Natural killer cell (primary cell): Measurements from ENCODE around the gene NCAPG2. TPM values are rescaled to one million over a fixed set of nuclear protein-coding genes. Genes with fewer than 3 reads are reported as not detected.
"Not testable (repeated sequence)": the region's sequence is repeated elsewhere in the genome, so short reads cannot be mapped to it uniquely, and the experiment has no call there.

Experiments used
- ATAC-seq, 3 donors: fragments of 150-1000 bp in 2 of 3; fragments of 200-7000 bp in 1 of 3; cut with Tn5 transposase; 1 replicate in 1 of 3; 2 replicates in 2 of 3; pipeline ENCODE4 v1.10.0; 2021; ENCODE audit warnings: mild to moderate bottlenecking in 2 of 3, moderate library complexity in 2 of 3
- DNase-seq, 2 donors: peaks; one replicate each; pipeline versions ENCODE4 v3.0.0 to v3.0.0-alpha.2; 2013 to 2021; ENCODE audit warnings: mixed read lengths in 1 of 2
- H3K27ac ChIP-seq: one replicate; pipeline ENCODE4 v1.5.1; 2013; ENCODE audit warnings: mild to moderate bottlenecking, low read length
- H3K27me3 ChIP-seq: one replicate; pipeline ENCODE4 v1.6.1; 2013; ENCODE audit warnings: low read length; ENCODE audit not compliant: control insufficient read depth, insufficient read depth
- H3K36me3 ChIP-seq: one replicate; pipeline ENCODE4 v1.6.1; 2013; ENCODE audit warnings: low read length; ENCODE audit not compliant: control insufficient read depth, insufficient read depth
- H3K4me1 ChIP-seq: one replicate; pipeline ENCODE4 v1.6.1; 2013; ENCODE audit warnings: low read length; ENCODE audit not compliant: control insufficient read depth, insufficient read depth
- H3K4me3 ChIP-seq: one replicate; pipeline ENCODE4 v1.5.1; 2013; ENCODE audit warnings: low read length
- H3K9me3 ChIP-seq: one replicate; pipeline ENCODE4 v1.6.1; 2013; ENCODE audit warnings: low read length; ENCODE audit not compliant: control insufficient read depth, insufficient read depth
- H3K27ac Mint-ChIP-seq, 2 donors: one replicate each; pipeline ENCODE4 v1.8.0; 2022; ENCODE audit warnings: mild to moderate bottlenecking in 2 of 2, mixed read lengths in 2 of 2, moderate library complexity in 1 of 2
- H3K27me3 Mint-ChIP-seq, 2 donors: one replicate each; pipeline ENCODE4 v1.8.0; 2022; ENCODE audit warnings: low read depth in 2 of 2, mixed read lengths in 2 of 2
- H3K36me3 Mint-ChIP-seq: one replicate; pipeline ENCODE4 v1.8.0; 2022; ENCODE audit warnings: mixed read lengths
- H3K4me1 Mint-ChIP-seq, 2 donors: one replicate each; pipeline ENCODE4 v1.8.0; 2022; ENCODE audit warnings: mixed read lengths in 2 of 2
- H3K4me3 Mint-ChIP-seq: one replicate; pipeline ENCODE4 v1.8.0; 2022; ENCODE audit warnings: mild to moderate bottlenecking, moderate library complexity, mixed read lengths
- H3K9me3 Mint-ChIP-seq, 2 donors: one replicate each; pipeline ENCODE4 v1.8.0; 2022; ENCODE audit warnings: mixed read lengths in 2 of 2
- WGBS: methylation state at CpG from one replicate; pipeline ENCODE4 v1.1.7; 2013; ENCODE audit warnings: missing lambda C conversion rate; ENCODE audit not compliant: insufficient coverage; 5-methylcytosine and 5-hydroxymethylcytosine counted together
- intact Hi-C: fragments of 100-400 bp; cut with micrococcal nuclease; formaldehyde crosslinking; loops from one replicate; pipeline ENCODE4 v1.14.2; 2022
- total RNA-seq, 4 donors: library from RNA; stranded (reverse); fragments of 120-200 nt in 1 of 4; gene quantifications; one replicate each; pipeline versions ENCODE4 v1.2.3 to v1.2.4, GENCODE V29; 2013 to 2022
- TF ChIP-seq, protein P1 (sequence below): fragments of 200-600 bp; IDR thresholded peaks from one replicate; pipeline ENCODE4 v1.8.0; 2022; ENCODE audit warnings: antibody characterized with exemption

Gene NCAPG2
- total RNA-seq, 3 donors from 2014 or later (not counting 1 experiment from before 2014, with no cell fraction given), result 8.8 to 14.8 (median 14.1) TPM

DNA sequence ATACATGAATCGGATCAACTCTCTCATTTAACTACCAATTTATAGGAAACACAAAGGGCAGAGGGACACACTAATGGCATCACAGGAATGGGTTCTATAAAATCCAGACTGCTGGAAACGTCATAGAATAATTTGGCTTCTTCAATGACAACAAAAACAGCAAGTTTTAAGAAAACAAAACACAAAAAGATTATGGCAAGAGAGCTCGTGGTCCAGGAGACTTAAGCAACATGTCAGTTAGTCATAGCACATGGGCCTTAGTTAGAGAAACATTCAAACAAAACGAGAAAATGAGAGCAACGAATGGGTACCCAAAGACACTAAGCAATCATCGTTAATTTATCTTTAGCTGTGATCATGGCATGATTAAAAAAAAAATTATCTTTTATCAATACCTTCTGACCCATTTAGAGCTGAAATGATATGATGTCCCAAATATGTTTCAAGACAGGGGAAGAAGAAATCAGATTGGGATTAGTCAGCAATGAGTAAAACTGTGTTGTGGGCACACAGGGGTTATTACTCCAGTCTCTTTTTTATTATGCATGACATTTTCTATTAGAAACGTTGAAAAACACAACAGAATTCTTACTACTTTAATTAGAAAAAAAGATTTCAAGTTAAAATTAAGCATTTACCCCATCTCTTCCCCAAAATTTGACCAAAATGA is 28.3 kb downstream of the NCAPG2 start:
- peaks cover 0 to 7% of the 10 kb centered on the region in 2 donors for H3K4me1 Mint-ChIP-seq
- intact Hi-C loops, result no loop called here
- no peaks in the 10 kb centered on the region for H3K9me3 ChIP-seq
- H3K27me3 ChIP-seq, result no peaks in the 10 kb centered on the region
- H3K27me3 Mint-ChIP-seq, result no peaks in the 10 kb centered on the region
- H3K36me3 ChIP-seq, result peaks cover 17% of the 10 kb centered on the region
- DNase-seq (no peak), ATAC-seq (no peak)
- 95% methylated on average over 3 of the region's 7 CpGs for WGBS
- H3K27ac ChIP-seq, result no peak overlapping the region
- TF ChIP-seq, protein P1, sequence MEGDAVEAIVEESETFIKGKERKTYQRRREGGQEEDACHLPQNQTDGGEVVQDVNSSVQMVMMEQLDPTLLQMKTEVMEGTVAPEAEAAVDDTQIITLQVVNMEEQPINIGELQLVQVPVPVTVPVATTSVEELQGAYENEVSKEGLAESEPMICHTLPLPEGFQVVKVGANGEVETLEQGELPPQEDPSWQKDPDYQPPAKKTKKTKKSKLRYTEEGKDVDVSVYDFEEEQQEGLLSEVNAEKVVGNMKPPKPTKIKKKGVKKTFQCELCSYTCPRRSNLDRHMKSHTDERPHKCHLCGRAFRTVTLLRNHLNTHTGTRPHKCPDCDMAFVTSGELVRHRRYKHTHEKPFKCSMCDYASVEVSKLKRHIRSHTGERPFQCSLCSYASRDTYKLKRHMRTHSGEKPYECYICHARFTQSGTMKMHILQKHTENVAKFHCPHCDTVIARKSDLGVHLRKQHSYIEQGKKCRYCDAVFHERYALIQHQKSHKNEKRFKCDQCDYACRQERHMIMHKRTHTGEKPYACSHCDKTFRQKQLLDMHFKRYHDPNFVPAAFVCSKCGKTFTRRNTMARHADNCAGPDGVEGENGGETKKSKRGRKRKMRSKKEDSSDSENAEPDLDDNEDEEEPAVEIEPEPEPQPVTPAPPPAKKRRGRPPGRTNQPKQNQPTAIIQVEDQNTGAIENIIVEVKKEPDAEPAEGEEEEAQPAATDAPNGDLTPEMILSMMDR, result no peak
- H3K4me3 Mint-ChIP-seq, result no peak overlapping the region
- peaks cover 5% of the 10 kb centered on the region for H3K36me3 Mint-ChIP-seq
- no peaks in the 10 kb centered on the region for H3K9me3 Mint-ChIP-seq
- H3K27ac Mint-ChIP-seq, result no peak overlapping the region
- peaks cover 3% of the 10 kb centered on the region for H3K4me1 ChIP-seq
- H3K4me3 ChIP-seq, result no peak overlapping the region

DNA sequence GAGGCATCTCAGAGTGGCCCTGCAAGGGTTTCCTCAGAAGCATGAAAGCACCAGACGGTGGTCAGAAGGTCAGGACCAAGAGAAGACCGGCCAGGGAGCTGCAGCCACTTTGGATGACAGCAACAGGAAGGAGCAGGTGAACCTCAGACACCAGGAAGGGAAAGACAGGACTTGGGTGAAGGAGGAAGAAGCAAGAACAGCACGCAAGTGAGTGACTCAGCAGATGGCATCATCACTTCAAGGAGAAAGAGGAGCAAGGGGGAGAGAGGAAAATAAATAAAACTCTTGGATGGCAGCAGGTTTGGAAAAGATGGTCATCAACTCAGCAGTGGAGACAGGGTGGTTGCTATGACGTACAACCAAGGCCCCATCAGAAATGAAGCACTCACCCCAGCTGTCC is 31.6 kb downstream of the NCAPG2 start:
- no peaks in the 10 kb centered on the region for H3K4me1 ChIP-seq
- intact Hi-C loops, result no loop called here
- Mint-ChIP-seq H3K4me3 (no peak overlapping the region), H3K36me3 (peaks cover 6% of the 10 kb centered on the region), H3K27ac (no peak overlapping the region), H3K9me3 (no peaks in the 10 kb centered on the region), H3K27me3 (no peaks in the 10 kb centered on the region), H3K4me1 (no peaks in the 10 kb centered on the region)
- no peaks in the 10 kb centered on the region for H3K27me3 ChIP-seq
- H3K27ac ChIP-seq, result no peak overlapping the region
- H3K36me3 ChIP-seq, result peaks cover 13% of the 10 kb centered on the region
- H3K4me3 ChIP-seq, result no peak overlapping the region
- H3K9me3 ChIP-seq, result no peaks in the 10 kb centered on the region
- TF ChIP-seq, protein P1, result no peak
- no peak for ATAC-seq
- WGBS, result 66% methylated on average over 4 of the region's 4 CpGs
- no peak for DNase-seq

DNA sequence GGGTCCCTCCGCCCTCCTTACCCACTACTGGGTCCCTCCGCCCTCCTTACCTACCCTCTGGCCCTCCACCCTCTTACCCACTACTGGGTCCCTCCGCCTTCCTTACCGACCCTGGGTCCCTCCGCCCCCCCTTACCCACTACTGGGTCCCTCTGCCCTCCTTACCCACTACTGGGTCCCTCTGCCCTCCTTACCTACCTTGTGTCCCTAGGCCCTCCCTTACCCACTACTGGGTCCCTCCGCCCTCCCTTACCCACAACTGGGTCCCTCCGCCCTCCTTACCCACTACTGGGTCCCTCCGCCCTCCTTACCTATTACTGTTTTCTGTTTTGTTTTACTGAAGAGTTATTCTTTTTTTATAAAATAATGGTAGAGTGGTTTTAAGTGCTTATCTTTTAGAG is 36.5 kb downstream of the NCAPG2 start:
- 82% methylated on average over 5 of the region's 8 CpGs for WGBS
- intact Hi-C loops, H3K9me3 Mint-ChIP-seq, H3K27me3 ChIP-seq, H3K4me1 Mint-ChIP-seq, H3K27ac Mint-ChIP-seq, ATAC-seq, H3K4me1 ChIP-seq, H3K27ac ChIP-seq, H3K27me3 Mint-ChIP-seq, H3K4me3 ChIP-seq, H3K9me3 ChIP-seq, H3K4me3 Mint-ChIP-seq, H3K36me3 Mint-ChIP-seq: not testable (repeated sequence)
- peak in 1 of 2 donors; percentile 32 for DNase-seq
- H3K36me3 ChIP-seq, result peaks cover 13% of the 10 kb centered on the region

DNA sequence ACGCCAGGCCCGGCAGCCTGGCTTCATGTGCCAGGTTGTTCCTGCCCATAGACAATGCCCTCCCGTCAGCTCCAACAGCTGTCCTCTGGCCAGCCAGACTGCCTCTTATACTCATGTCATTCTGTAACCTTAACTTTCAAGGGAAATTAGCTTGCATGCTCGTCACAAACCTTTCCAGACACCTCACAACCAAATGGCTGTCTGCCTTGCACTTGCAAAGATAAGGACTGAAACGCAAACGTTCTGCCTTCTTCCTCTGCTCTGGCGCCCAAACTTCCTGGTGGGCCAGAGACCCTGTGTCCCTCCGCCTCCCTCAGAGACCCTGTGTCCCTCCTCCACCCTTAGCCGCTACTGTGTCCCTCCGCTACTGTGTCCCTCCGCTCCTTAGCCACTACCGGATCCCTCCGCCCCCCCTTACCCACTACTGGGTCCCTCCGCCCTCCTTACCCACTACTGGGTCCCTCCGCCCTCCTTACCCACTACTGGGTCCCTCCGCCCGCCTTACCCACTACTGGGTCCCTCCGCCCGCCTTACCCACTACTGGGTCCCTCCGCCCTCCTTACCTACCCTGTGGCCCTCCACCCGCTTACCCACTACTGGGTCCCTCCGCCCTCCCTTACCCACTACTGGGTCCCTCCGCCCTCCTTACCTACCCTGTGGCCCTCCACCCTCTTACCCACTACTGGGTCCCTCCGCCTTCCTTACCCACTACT is 37.5 kb downstream of the NCAPG2 start:
- peak overlapping the region in 1 of 2 donors; percentile 26 for H3K27ac Mint-ChIP-seq
- H3K36me3 ChIP-seq, H3K4me3 Mint-ChIP-seq, intact Hi-C loops, H3K27ac ChIP-seq, H3K4me1 ChIP-seq, ATAC-seq, H3K27me3 ChIP-seq, H3K27me3 Mint-ChIP-seq, DNase-seq, H3K36me3 Mint-ChIP-seq, H3K9me3 Mint-ChIP-seq, H3K4me3 ChIP-seq, H3K9me3 ChIP-seq: not testable (repeated sequence)
- peaks cover 7 to 12% of the 10 kb centered on the region in 2 donors for H3K4me1 Mint-ChIP-seq
- 85% methylated on average over 11 of the region's 24 CpGs for WGBS
